Suprapubic skin (tissue), 4 donors: ENCODE measurements around the gene UBR2. TPM values are rescaled to one million over a fixed set of nuclear protein-coding genes. Genes with fewer than 3 reads are reported as not detected.

Source experiments
- DNase-seq, 2 donors: peaks; one replicate each; pipeline ENCODE4 v3.0.0-alpha.2; 2019; ENCODE audit warnings: low spot score in 2 of 2
- H3K27ac ChIP-seq: fragments of 200-600 bp; sonication (generic); one replicate; pipeline ENCODE4 v1.5.1; 2019
- H3K27me3 ChIP-seq: fragments of 200-600 bp; sonication (generic); one replicate; pipeline ENCODE4 v1.5.1; 2019
- H3K36me3 ChIP-seq: fragments of 200-600 bp; sonication (generic); one replicate; pipeline ENCODE4 v1.5.1; 2019
- H3K4me1 ChIP-seq: fragments of 200-600 bp; sonication (generic); one replicate; pipeline ENCODE4 v1.5.1; 2019
- H3K4me3 ChIP-seq: fragments of 200-600 bp; sonication (generic); one replicate; pipeline ENCODE4 v1.5.1; 2019; ENCODE audit warnings: mild to moderate bottlenecking
- H3K9me3 ChIP-seq: fragments of 200-600 bp; sonication (generic); one replicate; pipeline ENCODE4 v1.5.1; 2019
- EP300 ChIP-seq: sonication (generic); formaldehyde crosslinking; IDR thresholded peaks from one replicate; pipeline ENCODE4 v1.6.1; 2017; ENCODE audit warnings: antibody characterized with exemption
- POLR2A ChIP-seq, 2 donors: fragments of 450-650 bp; IDR thresholded peaks; one replicate each; pipeline ENCODE4 v1.6.1; 2017; ENCODE audit warnings: antibody characterized with exemption in 2 of 2, mild to moderate bottlenecking in 2 of 2, moderate library complexity in 2 of 2
- POLR2AphosphoS5 ChIP-seq, 3 donors: sonication (generic); formaldehyde crosslinking; IDR thresholded peaks; one replicate each; pipeline ENCODE4 v1.6.1; 2017; ENCODE audit warnings: antibody characterized with exemption in 3 of 3
- WGBS: methylation state at CpG from one replicate; pipeline ENCODE4 v1.1.5; 2018; 5-methylcytosine and 5-hydroxymethylcytosine counted together
- total RNA-seq, 4 donors: library from RNA; depleted of rRNA; stranded (reverse); fragments of >200 nt; gene quantifications; one replicate each; pipeline ENCODE4 v1.1.0, GENCODE V29; 2016
- TF ChIP-seq, protein P1 (sequence below), 2 donors: fragments of 200-600 bp in 1 of 2; fragments of 450-650 bp in 1 of 2; sonication (generic) in 1 of 2; IDR thresholded peaks; one replicate each; pipeline ENCODE4 v1.5.1; 2016 to 2019; ENCODE audit warnings: antibody characterized with exemption in 2 of 2, mild to moderate bottlenecking in 1 of 2, moderate library complexity in 1 of 2

UBR2 gene
- total RNA-seq, 4 donors from 2014 or later = 18.5 to 37.9 (median 26.1) TPM

DNA sequence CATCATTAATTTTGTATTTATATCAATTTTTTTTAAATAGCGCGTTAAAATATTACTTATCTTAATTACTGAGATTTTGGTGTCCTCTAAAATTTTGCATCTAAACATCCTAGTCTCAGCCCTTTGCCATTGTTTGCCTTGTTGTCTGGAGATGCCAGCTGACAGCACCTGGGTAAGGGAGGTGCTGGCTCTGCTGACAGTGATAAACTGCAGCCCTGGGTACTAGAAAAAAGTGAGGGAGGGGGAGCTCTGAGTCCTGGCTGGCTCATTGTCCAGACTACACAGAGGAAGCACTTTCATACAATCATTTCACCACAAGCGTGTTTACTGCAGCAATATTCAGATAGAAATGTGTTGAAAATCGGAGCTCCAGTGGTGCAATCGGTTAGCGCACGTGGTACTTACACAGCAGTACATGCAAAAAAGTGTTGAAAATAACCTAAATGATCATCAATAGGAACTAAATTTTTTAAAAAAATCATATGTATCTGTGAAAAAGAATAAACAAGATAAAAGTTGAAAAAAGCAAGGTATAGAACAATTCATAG lies 18.5 kb upstream of the UBR2 start:
- Histone ChIP-seq H3K27ac (no peak overlapping the region), H3K4me3 (no peak overlapping the region), H3K9me3 (no peaks in the 10 kb centered on the region), H3K4me1 (peaks cover 12% of the 10 kb centered on the region), H3K36me3 (no peaks in the 10 kb centered on the region), H3K27me3 (no peaks in the 10 kb centered on the region)
- WGBS = 96% methylated on average over 7 of the region's 7 CpGs
- no peak for TF ChIP-seq POLR2A (IDR thresholded peaks at IDR 0.05)
- no peak for DNase-seq

DNA sequence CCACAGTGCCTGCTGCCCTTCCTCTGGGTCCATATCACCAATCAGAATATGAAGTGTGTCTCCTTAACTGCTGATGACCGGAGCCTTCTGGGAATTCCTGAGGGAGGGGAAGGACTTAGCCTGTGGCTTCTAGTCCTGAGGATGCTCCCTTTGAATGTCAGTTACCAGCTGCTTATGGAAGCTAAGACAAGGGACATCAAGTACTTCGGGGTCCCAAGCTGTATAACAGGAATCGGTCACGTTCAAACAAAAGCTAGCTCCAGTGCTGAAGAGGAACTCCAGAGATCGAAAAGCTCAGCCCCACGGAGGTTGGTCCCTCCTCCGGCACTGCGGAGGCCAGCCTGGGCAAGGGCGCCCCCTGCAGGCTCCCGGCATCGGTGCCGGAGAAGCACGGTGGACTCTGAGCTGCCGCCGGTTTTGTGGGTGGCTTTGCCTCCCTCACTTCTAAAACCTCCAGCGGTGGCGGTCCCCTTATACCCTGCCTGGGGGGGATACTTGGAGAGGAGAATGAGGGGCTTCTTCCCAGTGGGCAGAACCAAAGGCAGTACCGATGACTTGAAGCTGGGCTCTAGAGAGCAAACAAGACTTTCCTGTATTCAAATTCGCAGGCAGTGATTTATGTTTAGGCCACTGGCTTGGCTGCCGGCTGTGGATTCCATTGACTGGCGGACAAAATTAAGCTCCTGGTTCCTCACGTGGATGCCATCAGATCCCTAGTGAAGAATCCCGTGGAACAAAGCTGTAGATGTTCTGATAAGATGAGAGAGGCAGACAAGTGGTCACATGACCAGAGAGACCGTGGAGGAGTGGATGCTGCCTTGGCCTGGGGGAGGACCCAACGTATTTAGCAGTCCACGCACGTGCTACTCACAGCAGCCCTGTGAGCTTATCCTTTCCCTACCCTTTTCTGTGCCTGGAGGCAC lies 16.2 kb upstream of the UBR2 start:
- Histone ChIP-seq H3K27ac (peak overlapping the region; percentile 6), H3K4me1 (peaks cover 12% of the 10 kb centered on the region), H3K4me3 (peak overlapping the region; percentile 46), H3K27me3 (no peaks in the 10 kb centered on the region), H3K9me3 (no peaks in the 10 kb centered on the region), H3K36me3 (no peaks in the 10 kb centered on the region)
- peak; percentile 83 to 88 for DNase-seq
- no peak for TF ChIP-seq EP300
- TF ChIP-seq, protein P1, sequence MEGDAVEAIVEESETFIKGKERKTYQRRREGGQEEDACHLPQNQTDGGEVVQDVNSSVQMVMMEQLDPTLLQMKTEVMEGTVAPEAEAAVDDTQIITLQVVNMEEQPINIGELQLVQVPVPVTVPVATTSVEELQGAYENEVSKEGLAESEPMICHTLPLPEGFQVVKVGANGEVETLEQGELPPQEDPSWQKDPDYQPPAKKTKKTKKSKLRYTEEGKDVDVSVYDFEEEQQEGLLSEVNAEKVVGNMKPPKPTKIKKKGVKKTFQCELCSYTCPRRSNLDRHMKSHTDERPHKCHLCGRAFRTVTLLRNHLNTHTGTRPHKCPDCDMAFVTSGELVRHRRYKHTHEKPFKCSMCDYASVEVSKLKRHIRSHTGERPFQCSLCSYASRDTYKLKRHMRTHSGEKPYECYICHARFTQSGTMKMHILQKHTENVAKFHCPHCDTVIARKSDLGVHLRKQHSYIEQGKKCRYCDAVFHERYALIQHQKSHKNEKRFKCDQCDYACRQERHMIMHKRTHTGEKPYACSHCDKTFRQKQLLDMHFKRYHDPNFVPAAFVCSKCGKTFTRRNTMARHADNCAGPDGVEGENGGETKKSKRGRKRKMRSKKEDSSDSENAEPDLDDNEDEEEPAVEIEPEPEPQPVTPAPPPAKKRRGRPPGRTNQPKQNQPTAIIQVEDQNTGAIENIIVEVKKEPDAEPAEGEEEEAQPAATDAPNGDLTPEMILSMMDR (IDR thresholded peaks at IDR 0.05) = peak; percentile 89 to 98
- WGBS = 0% methylated on average over 23 of the region's 27 CpGs

DNA sequence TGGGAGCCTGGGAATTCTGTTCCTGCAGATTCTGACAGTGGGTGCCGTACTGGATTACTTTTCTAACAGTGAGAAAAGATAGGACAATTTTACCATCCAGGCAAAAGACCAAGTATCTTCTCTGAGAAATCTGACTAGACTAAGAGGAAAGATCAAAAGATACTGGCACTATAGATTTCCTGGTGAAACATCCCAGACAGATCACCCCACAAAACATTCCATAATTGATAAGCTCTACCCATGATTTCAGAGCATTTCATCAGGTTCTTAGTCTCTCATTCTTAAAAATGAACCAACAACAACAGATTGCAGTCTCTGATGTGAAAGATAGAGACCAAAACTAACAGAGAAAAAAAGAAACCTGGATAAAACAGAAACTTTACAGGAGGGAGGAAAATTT lies 13.6 kb upstream of the UBR2 start:
- H3K27ac ChIP-seq = no peak overlapping the region
- H3K4me3 ChIP-seq = no peak overlapping the region
- no peak for DNase-seq
- no peaks in the 10 kb centered on the region for H3K36me3 ChIP-seq
- no peaks in the 10 kb centered on the region for H3K9me3 ChIP-seq
- 92% methylated on average over 1 of the region's 1 CpG for WGBS
- H3K4me1 ChIP-seq = peaks cover 12% of the 10 kb centered on the region
- H3K27me3 ChIP-seq = no peaks in the 10 kb centered on the region
- TF ChIP-seq, protein P1 (IDR thresholded peaks at IDR 0.05) = no peak
- no peak for TF ChIP-seq POLR2AphosphoS5 (IDR thresholded peaks at IDR 0.05)
- no peak for TF ChIP-seq POLR2A (IDR thresholded peaks at IDR 0.05)
- TF ChIP-seq EP300 = no peak

DNA sequence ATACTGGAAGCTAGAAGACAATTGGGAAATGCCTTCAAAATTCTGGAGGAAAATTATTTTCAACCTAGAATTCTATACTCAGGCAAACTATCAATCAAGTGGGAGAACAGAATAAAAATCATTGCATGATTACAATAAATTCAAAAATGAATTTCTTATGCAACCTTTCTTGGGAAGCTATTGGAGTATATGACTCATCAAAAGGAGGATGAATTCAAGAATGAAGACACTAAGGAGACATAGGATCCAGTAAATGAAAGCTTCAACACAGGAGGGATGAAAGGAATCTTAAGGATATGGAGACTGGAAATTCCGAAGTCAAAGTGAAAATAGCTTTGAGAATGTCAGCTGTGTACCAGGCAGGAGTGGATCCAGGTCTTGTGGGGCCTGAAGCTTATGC lies 12.6 kb upstream of the UBR2 start:
- WGBS = 90% methylated on average over 1 of the region's 1 CpG
- Histone ChIP-seq H3K4me1 (peaks cover 12% of the 10 kb centered on the region), H3K9me3 (no peaks in the 10 kb centered on the region), H3K4me3 (no peak overlapping the region), H3K27ac (no peak overlapping the region), H3K36me3 (no peaks in the 10 kb centered on the region), H3K27me3 (no peaks in the 10 kb centered on the region)
- no peak for DNase-seq
- TF ChIP-seq, protein P1 (IDR thresholded peaks at IDR 0.05) = no peak
- TF ChIP-seq POLR2AphosphoS5 (IDR thresholded peaks at IDR 0.05) (no peak), EP300 (no peak)

DNA sequence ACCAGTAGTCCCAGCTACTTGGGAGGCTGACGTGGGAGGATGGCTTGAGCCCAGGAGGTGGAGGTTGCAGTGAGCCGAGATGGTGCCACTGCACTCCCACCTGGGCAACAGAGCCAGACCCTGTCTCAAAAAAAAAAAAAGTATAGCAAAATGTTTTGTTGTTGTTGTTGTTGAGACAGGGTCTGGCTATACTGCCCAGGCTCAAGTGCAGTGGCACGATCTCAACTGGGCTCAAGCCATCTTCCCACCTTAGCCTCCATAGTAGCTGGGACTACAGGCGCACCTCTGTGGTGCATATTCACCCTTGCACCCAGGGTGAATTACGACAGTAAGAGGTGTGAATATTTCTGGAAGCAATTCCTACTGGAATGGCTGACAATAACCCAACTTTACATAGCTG lies 11.4 kb upstream of the UBR2 start:
- no peak for DNase-seq
- no peaks in the 10 kb centered on the region for H3K9me3 ChIP-seq
- H3K27ac ChIP-seq = no peak overlapping the region
- no peaks in the 10 kb centered on the region for H3K36me3 ChIP-seq
- no peak overlapping the region for H3K4me3 ChIP-seq
- TF ChIP-seq POLR2AphosphoS5 (IDR thresholded peaks at IDR 0.05) (no peak), EP300 (no peak), POLR2A (IDR thresholded peaks at IDR 0.05) (no peak)
- TF ChIP-seq, protein P1 (IDR thresholded peaks at IDR 0.05) = no peak
- 87% methylated on average over 5 of the region's 5 CpGs for WGBS
- no peaks in the 10 kb centered on the region for H3K27me3 ChIP-seq
- H3K4me1 ChIP-seq = peaks cover 7% of the 10 kb centered on the region
